B cell (primary cell): ENCODE results near the gene FLT1. TPM values are rescaled to one million over a fixed set of nuclear protein-coding genes. Genes with fewer than 3 reads are reported as not detected.

Experiments used
- ATAC-seq: fragments of 200-7000 bp; cut with Tn5 transposase; one replicate; pipeline ENCODE4 v1.10.0; 2021; ENCODE audit warnings: low read depth, mild to moderate bottlenecking, moderate number of reproducible peaks, moderate library complexity
- CTCF ChIA-PET: fragments of 350-600 bp; sonication (Branson Sonifier 250); formaldehyde crosslinking; loops from one replicate; lab custom pipeline; 2021; ENCODE audit warnings: antibody characterized with exemption, inconsistent platforms; lab: Charles Lee
- POLR2A ChIA-PET: fragments of 350-600 bp; sonication (Branson Sonifier 250); formaldehyde crosslinking; loops from one replicate; lab custom pipeline; 2021; ENCODE audit warnings: antibody characterized with exemption; lab: Charles Lee
- DNase-seq: peaks from one replicate; pipeline ENCODE4 v3.0.0; 2013
- H2AFZ ChIP-seq: 2 replicates; pipeline ENCODE4 v1.6.1; 2012; ENCODE audit warnings: mild to moderate bottlenecking, low read depth, low read length; ENCODE audit not compliant: insufficient read depth, poor library complexity, severe bottlenecking
- H3K27ac ChIP-seq, 2 donors: 1 replicate in 1 of 2; 2 replicates in 1 of 2; pipeline ENCODE4 v1.5.1; 2012 to 2013; ENCODE audit warnings: low read length in 2 of 2, mild to moderate bottlenecking in 2 of 2, moderate library complexity in 1 of 2
- H3K27me3 ChIP-seq, 4 experiments: fragments of 200-600 bp in 1 of 4; sonication (generic) in 1 of 4; replicated peaks in 1 of 4; 1 replicate in 2 of 4; 2 replicates in 2 of 4; pipeline versions ENCODE4 v1.6.1 to v1.7.0; 2013 to 2016; ENCODE audit warnings: low read length in 3 of 4, mild to moderate bottlenecking in 2 of 4, mixed read lengths in 1 of 4, moderate library complexity in 1 of 4; ENCODE audit not compliant: insufficient read depth in 4 of 4, control insufficient read depth in 3 of 4; ENCODE audit errors: control extremely low read depth in 1 of 4
- H3K36me3 ChIP-seq, 2 experiments: replicated peaks in 1 of 2; 1 replicate in 1 of 2; 2 replicates in 1 of 2; pipeline versions ENCODE4 v1.6.1 to v1.7.1; 2013; ENCODE audit warnings: low read length in 1 of 2; ENCODE audit not compliant: insufficient read depth in 2 of 2, control insufficient read depth in 1 of 2; ENCODE audit errors: control extremely low read depth in 1 of 2, extremely low read depth in 1 of 2
- H3K4me1 ChIP-seq, 2 donors: fragments of 200-600 bp in 1 of 2; sonication (generic) in 1 of 2; 1 replicate in 1 of 2; 2 replicates in 1 of 2; pipeline versions ENCODE4 v1.5.1 to v1.6.1; 2013 to 2017; ENCODE audit warnings: low read length in 2 of 2; ENCODE audit not compliant: control insufficient read depth in 2 of 2, insufficient read depth in 2 of 2
- H3K4me2 ChIP-seq: replicated peaks from 2 replicates; pipeline ENCODE3; 2012; ENCODE audit warnings: mild to moderate bottlenecking, low read depth, low read length; ENCODE audit not compliant: poor library complexity, severe bottlenecking
- H3K4me3 ChIP-seq, 5 experiments: fragments of 200-600 bp in 1 of 5; sonication (generic) in 1 of 5; 1 replicate in 3 of 5; 2 replicates in 2 of 5; pipeline versions ENCODE4 v1.5.1 to v1.7.0; 2011 to 2016; ENCODE audit warnings: low read length in 4 of 5, mild to moderate bottlenecking in 4 of 5, low read depth in 2 of 5, control low read depth in 1 of 5, moderate library complexity in 1 of 5; ENCODE audit not compliant: insufficient read depth in 1 of 5; ENCODE audit errors: control extremely low read depth in 1 of 5, extremely low read depth in 1 of 5
- H3K79me2 ChIP-seq: fragments of 200-600 bp; sonication (generic); one replicate; pipeline ENCODE4 v1.6.0; 2016; ENCODE audit warnings: low read length; ENCODE audit not compliant: control insufficient read depth, insufficient read depth
- H3K9ac ChIP-seq: fragments of 200-600 bp; sonication (generic); 2 replicates; pipeline ENCODE4 v1.6.1; 2017; ENCODE audit warnings: mild to moderate bottlenecking, low read length, moderate library complexity
- H3K9me3 ChIP-seq, 3 donors: one replicate each; pipeline versions ENCODE4 v1.6.1 to v1.7.1; 2013; ENCODE audit warnings: low read length in 2 of 3; ENCODE audit not compliant: control insufficient read depth in 2 of 3, insufficient read depth in 1 of 3; ENCODE audit errors: control extremely low read depth in 1 of 3
- H4K20me1 ChIP-seq: 2 replicates; pipeline ENCODE4 v1.6.0; 2012; ENCODE audit warnings: mild to moderate bottlenecking, low read length; ENCODE audit not compliant: insufficient read depth, control insufficient read depth, poor library complexity, severe bottlenecking
- H3K27ac Mint-ChIP-seq: one replicate; pipeline ENCODE4 v1.8.0; 2021; ENCODE audit warnings: mixed read lengths
- H3K27me3 Mint-ChIP-seq: one replicate; pipeline ENCODE4 v1.8.0; 2021; ENCODE audit warnings: mixed read lengths
- H3K4me1 Mint-ChIP-seq: one replicate; pipeline ENCODE4 v1.8.0; 2021; ENCODE audit warnings: mixed read lengths
- H3K4me3 Mint-ChIP-seq: one replicate; pipeline ENCODE4 v1.8.0; 2021; ENCODE audit warnings: mixed read lengths
- H3K9me3 Mint-ChIP-seq: one replicate; pipeline ENCODE4 v1.8.0; 2022; ENCODE audit warnings: mixed read lengths; ENCODE audit not compliant: insufficient read depth
- CTCF ChIP-seq: fragments of 200-600 bp; IDR thresholded peaks from one replicate; pipeline ENCODE4 v1.8.0; 2022; ENCODE audit warnings: antibody characterized with exemption, mild to moderate bottlenecking
- EZH2 ChIP-seq: IDR thresholded peaks from 2 replicates; pipeline ENCODE4 v1.6.1; 2012; ENCODE audit warnings: borderline replicate concordance, low read depth, mild to moderate bottlenecking, moderate library complexity, low read length; ENCODE audit not compliant: insufficient read depth, poor library complexity, severe bottlenecking
- WGBS: methylation state at CpG from one replicate; pipeline ENCODE4 v1.1.5; 2013; ENCODE audit warnings: missing lambda C conversion rate; ENCODE audit not compliant: insufficient coverage; 5-methylcytosine and 5-hydroxymethylcytosine counted together
- intact Hi-C: fragments of 100-400 bp; cut with micrococcal nuclease; formaldehyde crosslinking; loops from one replicate; pipeline ENCODE4 v1.10.0; 2022
- polyA plus RNA-seq: library from polyadenylated mRNA; depleted of rRNA; stranded (reverse); fragments of >200 nt; gene quantifications from 2 replicates; pipeline ENCODE4 v1.2.3, GENCODE V29; 2012
- total RNA-seq, 2 donors: library from RNA; stranded (reverse); fragments of 120-200 nt in 1 of 2; gene quantifications; 1 replicate in 1 of 2; 2 replicates in 1 of 2; pipeline versions ENCODE4 v1.2.3 to v1.2.4, GENCODE V29; 2013 to 2022

FLT1 gene
- total and polyA plus RNA-seq, 2 donors (not counting 1 experiment from before 2014, with no cell fraction given) = 1.1 to 1.2 TPM

DNA sequence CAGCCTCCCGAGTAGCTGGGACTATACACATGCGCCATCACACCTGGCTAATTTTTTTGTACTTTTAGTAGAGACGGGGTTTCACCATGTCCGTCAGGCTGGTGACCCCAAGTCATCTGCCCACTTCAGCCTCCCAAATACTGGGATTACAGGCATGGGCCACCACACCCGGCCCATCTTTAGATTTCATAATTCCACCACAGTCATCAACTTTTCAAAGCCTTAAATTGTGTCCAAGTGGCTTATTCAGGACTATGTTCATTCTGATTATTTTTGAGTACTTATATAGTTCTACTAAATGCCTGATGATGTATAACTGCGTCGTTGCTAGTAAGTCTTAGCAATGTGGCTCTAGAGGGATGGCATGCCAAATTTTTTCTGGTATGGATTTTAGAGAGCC is 36.9 kb downstream of the FLT1 start:
- 100% methylated on average over 4 of the region's 7 CpGs for WGBS
- Mint-ChIP-seq H3K4me3 (no peak overlapping the region), H3K27me3 (peaks cover 15% of the 10 kb centered on the region), H3K9me3 (no peaks in the 10 kb centered on the region), H3K4me1 (no peaks in the 10 kb centered on the region), H3K27ac (no peak overlapping the region)
- Histone ChIP-seq H3K27ac (no peak overlapping the region), H3K27me3 (no peaks in the 10 kb centered on the region), H3K4me3 (no peak overlapping the region), H4K20me1 (no peaks in the 10 kb centered on the region), H3K79me2 (no peaks in the 10 kb centered on the region), H3K36me3 (no peaks in the 10 kb centered on the region), H3K9me3 (no peaks in the 10 kb centered on the region), H2AFZ (no peak overlapping the region), H3K4me2 (no peak overlapping the region), H3K4me1 (no peaks in the 10 kb centered on the region), H3K9ac (no peak overlapping the region)
- ATAC-seq = no peak
- ChIA-PET POLR2A (no interaction called here), CTCF (no interaction called here)
- TF ChIP-seq EZH2 = no peak
- TF ChIP-seq CTCF = no peak
- intact Hi-C loops = no loop called here
- no peak for DNase-seq

GRCh38 chr13:28457521-28457920 is 37.4 kb downstream of the FLT1 start:
- intact Hi-C loops = no loop called here
- no peak overlapping the region for H3K4me3 ChIP-seq
- CTCF ChIA-PET = interaction anchor here (0.8 kb wide), 1 partner anchor 401 kb away, joined by 4 read pairs; no protein-coding TSS in a partner anchor
- no peaks in the 10 kb centered on the region for H3K36me3 ChIP-seq
- DNase-seq = no peak
- no peak overlapping the region for H3K9ac ChIP-seq
- H3K27me3 Mint-ChIP-seq = peaks cover 15% of the 10 kb centered on the region
- H3K27ac ChIP-seq = no peak overlapping the region
- TF ChIP-seq EZH2 (no peak), CTCF (no peak)
- no peak overlapping the region for H3K4me3 Mint-ChIP-seq
- H3K9me3 ChIP-seq = no peaks in the 10 kb centered on the region
- H2AFZ ChIP-seq = no peak overlapping the region
- H3K4me1 ChIP-seq = no peaks in the 10 kb centered on the region
- no peak overlapping the region for H3K27ac Mint-ChIP-seq
- POLR2A ChIA-PET = no interaction called here
- no peaks in the 10 kb centered on the region for H3K9me3 Mint-ChIP-seq
- no peaks in the 10 kb centered on the region for H3K79me2 ChIP-seq
- no peaks in the 10 kb centered on the region for H4K20me1 ChIP-seq
- no peak for ATAC-seq
- H3K27me3 ChIP-seq = no peaks in the 10 kb centered on the region
- H3K4me2 ChIP-seq = no peak overlapping the region
- H3K4me1 Mint-ChIP-seq = no peaks in the 10 kb centered on the region
